SHP77 treated with DMSO at 0.1 percent for 48 hours (cell line): ENCODE results near the gene APPL2.

Experiments used
- DNase-seq: peaks from one replicate; lab custom pipeline; 2025; lab: John Stamatoyannopoulos, UW

APPL2 gene

DNA sequence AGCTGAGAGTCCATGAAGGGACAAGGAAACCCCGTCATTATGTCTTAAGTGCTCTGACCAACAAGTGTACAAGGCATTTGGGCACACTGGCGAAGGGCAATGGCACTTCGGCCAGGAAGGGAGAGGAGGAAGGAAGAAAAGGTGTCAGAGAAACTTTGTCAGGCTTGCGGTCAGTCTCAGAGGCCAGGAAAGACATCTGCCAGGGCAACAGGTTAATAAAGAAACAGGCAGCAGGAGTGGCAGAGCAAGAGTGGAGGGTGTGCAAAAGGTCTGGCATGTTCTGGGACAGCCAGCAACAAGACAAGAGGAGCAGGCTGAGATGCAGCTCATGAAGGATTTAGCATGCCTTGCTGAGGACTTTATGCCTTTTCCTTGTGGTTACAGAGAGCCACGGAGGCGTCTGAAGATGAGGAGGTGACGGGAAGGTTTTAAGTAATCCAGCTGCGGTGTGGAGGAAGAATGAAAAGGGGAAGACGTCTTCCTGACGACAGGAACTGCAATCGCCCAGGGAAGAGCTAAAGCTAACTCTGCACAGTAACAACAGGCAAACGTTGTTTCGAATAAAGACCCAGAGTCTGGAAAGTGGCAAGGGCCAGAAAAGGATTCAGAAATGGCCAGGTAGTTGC is 13.1 kb downstream of the APPL2 start:
- DNase-seq, result no peak

GRCh38 chr12:105222284-105222655 is 13.7 kb downstream of the APPL2 start:
- DNase-seq, result no peak

- no peak for DNase-seq
Observed at GRCh38 chr12:105221583-105222283, 14.2 kb downstream of the APPL2 start.

DNA sequence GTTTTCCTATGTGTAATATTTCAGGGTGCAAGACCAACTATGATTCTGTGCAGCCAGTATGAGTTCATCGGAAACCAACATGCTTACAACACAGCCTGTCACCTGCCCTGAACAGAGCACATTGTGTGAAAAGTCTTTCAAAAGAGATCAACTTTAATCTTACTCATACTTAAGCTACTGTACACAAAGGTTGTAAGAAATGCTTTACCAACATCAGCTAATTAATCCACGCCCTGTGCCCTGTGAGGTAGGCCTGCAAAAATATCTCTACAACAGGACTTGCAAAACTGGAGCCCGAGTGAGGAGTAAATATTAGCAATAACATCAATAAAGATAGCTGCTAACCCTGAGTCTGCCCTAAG is 15.1 kb downstream of the APPL2 start:
- no peak for DNase-seq

GRCh38 chr12:105220150-105220928 is 15.6 kb downstream of the APPL2 start:
- DNase-seq, result no peak

DNA sequence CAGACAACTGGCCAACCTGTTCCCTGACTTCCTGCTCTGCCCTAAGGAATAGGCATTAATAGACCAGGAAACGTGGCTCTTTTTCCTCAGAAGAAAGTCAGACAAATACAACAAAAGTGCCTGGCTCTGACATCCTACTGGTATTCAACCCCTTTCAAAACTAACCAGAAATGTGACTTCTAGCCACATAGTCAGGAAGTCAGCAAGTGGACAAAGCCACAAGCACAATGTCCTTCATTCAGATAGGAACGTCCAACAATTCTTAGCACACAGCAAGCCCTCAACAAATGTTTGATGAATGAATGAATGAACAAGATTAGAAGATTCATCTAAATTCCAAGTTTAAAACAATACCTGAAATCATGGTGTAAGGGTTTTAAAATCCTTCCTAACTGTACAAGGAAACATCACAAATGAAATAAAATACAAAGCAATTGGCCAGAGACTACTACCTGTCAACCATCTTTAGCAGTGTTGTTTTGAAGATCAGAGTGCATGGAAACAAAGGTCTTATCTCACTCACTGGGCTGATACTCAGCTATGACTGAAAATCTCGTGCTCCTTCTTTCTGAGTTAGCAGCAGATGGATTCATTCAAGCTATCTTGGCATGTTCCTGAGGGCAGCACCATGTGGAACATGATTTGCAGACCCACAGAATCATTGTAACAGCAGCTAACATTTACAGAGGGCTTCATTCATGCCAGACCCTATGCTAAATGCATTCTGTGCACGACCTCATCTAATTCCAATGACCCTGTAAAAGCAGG is 16.5 kb downstream of the APPL2 start:
- DNase-seq, result no peak

GRCh38 chr12:105218434-105218833 is 17.5 kb downstream of the APPL2 start:
- DNase-seq, result no peak

GRCh38 chr12:105214670-105215375 is 21.2 kb downstream of the APPL2 start:
- DNase-seq, result no peak

GRCh38 chr12:105214148-105214547 is 21.8 kb downstream of the APPL2 start:
- no peak for DNase-seq

DNA sequence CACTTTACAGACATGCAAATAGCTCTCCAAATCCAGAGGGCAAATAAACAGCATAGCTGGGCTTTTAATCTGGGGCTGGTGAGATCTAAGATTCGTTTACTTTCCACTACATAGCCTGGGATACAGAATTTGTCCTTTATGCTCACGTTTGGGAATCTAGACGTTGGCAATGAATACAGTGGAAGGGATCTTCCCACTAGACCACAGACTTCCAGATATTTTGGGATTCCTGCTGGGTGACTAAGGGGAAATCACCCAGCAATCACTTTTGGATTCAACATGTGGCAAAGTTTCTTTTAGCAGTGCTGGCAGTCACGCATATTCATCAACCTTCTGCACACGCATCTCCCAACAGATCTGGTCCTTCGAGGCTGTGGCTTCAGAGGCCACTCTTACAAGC is 23.5 kb downstream of the APPL2 start:
- no peak for DNase-seq

- no peak for DNase-seq
Observed at GRCh38 chr12:105209091-105209490, 26.9 kb downstream of the APPL2 start.

DNA sequence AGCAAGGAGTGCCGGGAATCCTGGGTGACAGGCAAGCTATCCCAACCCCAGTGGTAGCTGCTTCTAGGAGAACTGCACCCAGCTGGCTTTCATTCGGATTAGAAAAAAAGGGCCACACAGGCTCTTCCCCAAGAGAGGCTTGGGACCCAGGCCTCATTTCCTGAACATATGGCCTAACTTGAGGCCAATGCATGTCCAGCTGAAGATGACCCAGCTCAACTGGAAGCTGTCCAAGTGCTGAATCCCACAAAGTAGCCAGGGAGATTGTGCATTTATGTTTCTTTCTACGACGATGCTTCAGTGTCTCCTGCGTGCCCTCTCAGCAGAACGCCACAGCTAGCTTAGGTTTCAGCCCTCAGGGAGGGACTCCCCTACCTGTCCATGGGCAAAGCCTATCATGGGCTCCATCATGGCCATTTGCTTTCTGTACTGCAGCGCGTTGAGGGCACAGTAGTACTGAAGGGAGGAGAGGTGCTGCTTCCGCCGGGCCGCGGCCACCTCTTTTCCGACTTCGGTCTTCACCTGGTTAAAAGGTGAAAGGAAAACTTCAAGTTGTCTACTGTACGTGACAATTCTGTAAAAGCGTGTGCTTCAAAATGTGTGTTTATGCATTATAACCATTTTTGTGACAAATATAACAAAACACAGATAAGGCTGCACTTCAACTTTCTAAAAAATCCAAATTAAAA is 29.1 kb downstream of the APPL2 start:
- DNase-seq, result no peak

DNA sequence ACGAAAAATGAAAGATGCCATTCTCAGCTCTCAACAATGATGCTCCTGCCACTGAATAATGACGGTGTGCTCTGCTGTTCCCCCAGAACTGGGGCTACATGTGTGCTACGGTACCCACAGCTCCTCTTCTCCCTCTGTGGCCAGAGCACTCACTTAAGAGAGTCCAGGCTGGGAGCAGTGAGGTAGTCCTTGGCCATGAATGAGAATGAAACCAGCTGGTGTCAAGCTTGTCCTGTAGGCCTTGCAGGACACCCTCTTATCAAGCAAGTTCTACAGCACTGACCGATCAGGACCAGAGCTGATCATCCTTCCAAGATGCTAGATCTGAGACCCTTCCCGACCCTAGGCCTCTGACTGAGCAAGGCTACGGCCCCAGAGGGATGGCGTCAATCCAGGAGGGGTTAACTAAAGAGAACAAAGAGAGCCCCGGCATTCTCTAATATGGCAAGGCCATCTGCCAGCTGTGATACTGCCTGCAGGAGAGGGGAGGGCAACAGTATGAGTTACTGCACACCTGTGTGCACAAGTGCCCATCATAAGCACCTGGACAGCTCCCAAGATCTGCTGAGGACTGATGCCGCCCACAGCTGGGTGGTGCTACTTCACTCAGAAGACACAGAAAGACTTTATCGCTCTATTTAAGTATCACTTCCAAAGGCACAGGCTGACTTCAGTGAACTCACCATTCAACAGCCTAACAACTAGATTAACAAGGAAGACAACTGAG is 30.5 kb downstream of the APPL2 start:
- no peak for DNase-seq

DNA sequence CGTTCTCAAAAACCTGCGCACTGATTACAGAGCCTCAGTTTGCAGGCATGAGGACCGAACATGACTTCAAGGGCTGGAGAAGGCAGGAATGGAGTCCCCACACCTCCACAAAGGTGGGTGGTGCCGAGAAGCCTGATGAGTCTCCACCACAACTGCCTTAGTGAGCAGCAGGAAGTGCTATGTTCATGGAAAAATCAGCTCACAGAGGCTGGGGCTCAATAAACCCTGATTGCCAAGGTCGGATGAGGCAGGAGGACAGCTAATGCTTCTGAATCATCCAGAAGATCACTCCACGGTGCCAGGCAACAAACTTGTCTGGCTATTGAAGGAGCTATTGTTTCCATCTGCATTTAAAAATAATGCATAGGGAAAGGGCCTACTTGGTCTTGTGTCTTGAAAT is 31.1 kb downstream of the APPL2 start:
- no peak for DNase-seq

- DNase-seq, result no peak
Observed at GRCh38 chr12:105204127-105204526, 31.8 kb downstream of the APPL2 start.

GRCh38 chr12:105202202-105202601 is 33.8 kb downstream of the APPL2 start:
- no peak for DNase-seq

DNA sequence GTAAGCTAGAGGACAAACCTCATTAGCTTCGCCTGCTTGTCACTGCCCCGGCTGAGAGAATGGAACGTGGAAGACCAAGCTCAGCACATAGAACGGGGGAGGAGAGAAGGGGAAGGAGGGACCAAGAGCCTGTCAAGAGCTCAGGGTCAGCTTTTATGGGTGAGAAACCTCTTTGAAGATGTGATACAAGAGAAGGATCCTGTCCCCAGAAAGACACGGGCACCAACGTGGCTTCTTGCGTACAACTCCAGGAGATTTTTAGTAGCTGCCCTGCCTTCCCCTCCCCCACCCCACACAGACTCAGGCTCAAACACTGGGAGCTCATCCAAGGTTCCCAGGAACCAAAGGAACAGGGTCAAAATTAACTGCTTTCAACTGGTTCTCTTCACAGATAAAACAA is 34.7 kb downstream of the APPL2 start:
- no peak for DNase-seq

GRCh38 chr12:105200385-105200784 is 35.6 kb downstream of the APPL2 start:
- DNase-seq, result no peak

DNA sequence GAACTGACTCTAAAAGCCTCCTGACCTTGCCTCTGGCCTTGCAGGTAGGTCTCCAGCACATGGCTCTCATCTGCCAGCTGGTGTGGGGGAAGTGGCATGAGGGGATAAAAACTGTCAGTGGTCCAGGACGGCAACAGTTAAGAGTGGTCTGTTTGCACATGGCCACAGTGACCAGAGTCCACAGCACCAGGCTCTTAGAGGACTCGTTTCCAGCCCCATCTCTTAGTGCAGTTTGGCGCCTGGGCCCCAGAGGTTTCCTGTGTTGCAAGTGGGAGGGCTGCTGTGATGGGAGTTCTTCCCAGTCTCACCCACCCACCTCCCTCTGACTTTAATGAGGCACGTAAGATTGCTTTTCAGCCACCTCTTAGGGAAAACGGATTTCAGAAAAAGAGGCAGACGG is 37.0 kb downstream of the APPL2 start:
- no peak for DNase-seq

DNA sequence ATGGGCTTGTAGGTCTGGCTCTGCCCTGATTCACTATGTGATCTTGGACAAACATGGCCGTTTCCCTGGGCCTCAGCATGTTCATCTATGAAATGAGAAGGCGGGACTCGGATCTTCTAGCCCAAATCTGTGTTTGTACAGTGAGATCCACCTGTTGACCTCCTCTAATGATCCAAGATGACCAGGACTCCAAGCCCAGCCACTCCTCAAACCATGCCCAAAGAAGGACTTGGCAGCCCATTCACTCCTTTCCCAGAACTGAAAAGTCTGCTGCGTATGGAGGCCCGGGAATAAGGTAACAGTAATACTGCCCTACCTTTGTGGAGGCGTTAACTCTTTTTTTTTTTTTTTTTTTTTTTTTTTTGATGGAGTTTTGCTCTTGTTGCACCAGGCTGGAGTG is 39.9 kb downstream of the APPL2 start:
- DNase-seq, result no peak

- DNase-seq, result no peak
Observed at GRCh38 chr12:105194947-105195346, 41.0 kb downstream of the APPL2 start.
